Measurements from ENCODE around the gene TAOK2.
"Not testable (repeated sequence)": the region's sequence is repeated elsewhere in the genome, so short reads cannot be mapped to it uniquely, and the experiment has no call there.

The TAOK2 gene

DNA sequence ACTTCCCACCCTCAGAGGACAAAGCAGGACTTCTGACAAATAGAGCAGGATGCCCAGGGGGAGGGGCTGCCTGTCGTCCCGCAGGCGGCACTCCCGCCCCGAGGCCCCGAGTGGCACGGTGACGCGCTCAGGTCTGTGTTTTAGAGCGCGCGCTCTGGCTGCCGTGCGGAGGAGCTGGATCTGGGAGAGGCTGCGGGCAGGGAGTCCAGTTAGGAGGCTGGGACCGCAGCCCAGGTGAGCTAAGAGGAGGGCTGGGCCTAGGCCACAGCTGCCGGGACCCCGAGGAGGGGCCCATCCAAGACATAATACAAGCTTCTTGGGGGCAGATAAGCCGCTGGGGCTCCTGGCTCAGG lies 30.7 kb downstream of the TAOK2 start:
- no peak for DNase-seq (ENCODE audit: low spot score)

DNA sequence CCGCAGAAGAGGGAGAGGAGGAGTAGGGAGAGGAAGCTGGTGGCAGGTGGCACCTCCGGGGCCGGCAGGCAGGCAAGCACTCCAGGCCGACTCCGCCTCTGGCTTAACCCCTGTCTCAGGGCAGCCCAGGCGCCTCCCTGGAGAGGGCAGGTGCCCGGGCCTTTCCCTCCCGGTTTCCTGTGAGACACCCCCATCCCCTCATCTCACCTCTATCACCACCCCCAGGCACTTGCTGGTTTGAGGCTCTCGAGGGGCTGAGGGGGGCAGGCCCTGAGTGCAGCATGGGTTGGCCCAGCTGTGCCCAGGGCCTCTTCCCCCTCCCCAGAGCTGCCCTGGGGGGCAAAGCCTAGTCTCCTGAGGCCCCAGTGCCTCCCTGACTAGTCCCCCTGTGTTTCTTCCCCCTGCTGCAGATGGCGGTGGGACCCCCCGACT lies 31.2 kb downstream of the TAOK2 start:
- DNase-seq (ENCODE audit: low spot score) = no peak

DNA sequence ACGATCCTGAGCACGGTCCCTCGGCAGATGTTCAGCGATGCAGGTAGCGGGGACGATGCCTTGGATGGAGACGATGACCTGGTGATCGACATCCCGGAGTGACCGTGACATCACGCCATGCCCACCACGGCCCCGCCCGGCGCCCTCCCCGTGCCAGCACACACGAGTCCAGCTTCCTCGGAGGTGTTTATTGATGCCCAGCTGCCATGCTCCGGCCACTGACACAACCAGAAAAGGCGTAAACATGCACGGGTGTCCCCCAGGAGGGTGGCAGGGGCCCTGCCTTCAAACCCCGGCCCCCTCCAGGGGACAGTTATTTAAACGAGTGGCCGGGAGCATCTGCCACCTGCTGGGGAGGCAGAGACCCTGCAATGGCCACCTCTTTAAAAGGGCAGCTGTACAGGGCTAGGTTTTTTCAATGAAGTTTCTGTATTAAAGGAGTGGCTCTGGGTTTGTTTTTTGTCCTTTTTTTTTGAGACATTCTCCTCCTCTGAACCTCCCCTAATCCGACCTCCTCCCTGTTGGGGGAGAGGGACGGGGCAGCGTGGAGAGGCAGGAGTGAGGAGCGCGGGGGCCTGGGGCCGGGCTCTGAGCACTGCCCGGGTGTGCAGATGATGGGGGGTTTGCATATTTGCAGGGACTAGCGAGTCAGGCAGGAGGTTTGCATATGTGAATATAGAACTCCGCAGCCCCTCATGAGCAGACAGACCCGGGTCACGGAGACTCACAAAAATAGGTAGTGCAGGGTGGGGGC lies 31.9 kb downstream of the TAOK2 start:
- DNase-seq (ENCODE audit: low spot score) = peak; percentile 42

DNA sequence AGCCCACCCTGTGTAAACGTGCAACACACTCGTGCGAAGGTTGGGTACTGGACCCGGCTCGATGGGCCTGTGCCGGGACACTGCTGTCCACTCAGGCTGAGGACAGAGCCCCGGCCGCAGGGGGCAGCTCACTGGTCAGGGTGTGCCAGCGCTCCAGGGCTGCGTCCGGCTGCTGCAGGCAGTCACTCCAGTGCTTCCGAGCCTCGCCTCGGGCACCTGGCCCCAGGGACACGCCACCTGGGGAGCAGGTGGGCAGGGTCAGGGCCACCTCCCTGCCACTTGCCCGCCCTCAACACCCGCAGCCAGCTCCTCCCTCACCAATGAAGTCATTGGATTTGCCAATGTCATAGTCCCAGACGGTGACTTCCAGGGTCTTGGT lies 32.4 kb downstream of the TAOK2 start:
- DNase-seq (ENCODE audit: low spot score) = no peak

DNA sequence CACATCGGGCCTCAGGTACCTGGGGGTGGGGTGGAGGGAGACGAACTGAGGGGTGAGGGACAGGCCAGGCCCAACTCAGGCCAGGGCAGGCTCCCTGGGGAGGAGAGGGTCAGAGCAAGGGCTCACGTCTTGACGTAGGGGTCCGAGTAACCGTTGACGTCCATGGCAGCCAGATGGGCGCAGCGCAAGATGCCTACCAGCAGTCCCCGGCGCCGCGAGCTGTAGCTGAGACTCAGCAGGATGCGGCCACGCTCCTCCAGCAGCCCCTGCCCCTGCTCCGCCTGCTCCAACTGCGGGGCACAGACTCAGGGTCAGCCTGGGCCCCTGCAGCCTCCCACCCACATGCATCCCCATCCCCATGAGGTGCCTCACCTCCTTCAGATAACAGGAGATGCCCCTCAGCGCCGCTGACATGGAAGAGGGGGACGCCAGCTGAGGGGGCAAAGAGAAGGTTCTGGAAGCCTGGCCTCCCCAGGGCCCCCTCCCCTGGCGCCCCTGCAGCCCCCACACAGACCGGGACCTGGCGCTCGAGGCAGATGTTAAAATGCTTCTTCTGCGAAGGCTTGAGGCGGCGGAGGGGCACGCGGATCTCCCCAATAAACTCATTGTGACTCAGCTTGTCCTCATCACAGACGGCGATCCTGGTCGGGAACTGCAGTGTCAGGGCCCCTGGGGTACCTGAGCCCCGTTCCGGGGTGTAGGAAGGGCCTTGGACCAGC lies 33.1 kb downstream of the TAOK2 start:
- DNase-seq (ENCODE audit: low spot score) = no peak

DNA sequence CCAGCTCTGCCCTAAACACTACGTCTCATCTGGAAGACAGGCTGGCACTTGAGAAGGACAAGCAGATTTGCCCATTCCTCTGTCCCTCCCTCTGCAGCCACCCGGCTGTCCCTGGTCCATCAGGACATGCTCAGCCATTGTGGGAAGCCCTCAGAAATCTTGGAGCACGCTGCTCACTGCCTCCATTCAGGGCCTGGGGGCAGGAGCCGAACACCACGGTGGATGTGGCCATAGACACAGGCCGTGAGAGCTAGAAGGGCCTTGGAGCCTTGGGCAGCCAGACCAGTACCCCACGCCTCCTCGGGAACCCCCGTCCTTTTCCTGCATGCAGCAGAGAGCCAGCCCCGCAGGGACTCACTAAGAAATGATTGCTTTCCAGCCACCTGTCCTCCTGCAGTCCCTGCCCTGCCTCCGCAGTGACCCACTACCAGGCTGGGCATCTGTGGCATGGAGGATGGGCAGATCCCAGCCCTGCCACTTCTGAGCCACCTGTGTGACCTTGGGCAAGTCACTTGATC lies 33.8 kb downstream of the TAOK2 start:
- DNase-seq (ENCODE audit: low spot score) = no peak

DNA sequence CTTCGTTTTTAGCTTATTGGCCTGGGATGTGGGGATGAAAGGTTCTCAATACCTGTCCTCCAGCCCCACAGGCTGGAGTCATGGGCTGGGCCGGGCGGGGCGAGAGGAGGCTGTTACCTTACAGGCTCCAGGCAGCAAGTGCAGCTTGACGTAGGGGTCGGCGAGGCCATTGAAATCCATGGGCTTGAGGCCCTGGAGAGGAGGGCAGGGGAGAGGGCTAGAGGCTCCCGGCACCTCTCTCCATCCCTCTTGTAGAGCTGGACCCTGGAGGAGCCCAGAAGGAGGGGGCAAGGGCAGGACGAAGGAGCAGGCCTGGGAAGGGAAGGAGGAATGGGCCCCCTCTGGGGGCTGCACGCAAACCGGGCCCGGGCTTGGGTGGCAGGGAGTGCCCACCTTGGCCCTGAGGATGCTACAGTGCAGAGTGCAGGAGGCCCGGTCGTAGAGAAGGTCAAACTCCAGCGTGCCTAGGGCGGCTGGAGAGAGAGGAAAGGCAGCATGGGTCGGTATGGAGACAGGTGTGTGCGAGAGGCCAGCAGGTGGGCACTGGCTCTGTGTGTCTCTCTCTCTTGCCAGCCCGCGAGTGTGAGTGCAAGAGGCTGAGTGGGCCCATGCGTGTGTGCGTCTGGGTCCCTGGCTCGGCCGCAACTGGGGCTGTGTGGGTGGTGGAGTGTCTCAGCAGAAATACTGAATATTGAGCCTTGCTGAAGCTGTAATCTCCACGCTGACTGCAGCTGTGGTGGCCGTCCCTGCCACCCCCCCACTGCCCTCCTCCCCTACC lies 35.6 kb downstream of the TAOK2 start:
- DNase-seq (ENCODE audit: low spot score) = no peak

DNA sequence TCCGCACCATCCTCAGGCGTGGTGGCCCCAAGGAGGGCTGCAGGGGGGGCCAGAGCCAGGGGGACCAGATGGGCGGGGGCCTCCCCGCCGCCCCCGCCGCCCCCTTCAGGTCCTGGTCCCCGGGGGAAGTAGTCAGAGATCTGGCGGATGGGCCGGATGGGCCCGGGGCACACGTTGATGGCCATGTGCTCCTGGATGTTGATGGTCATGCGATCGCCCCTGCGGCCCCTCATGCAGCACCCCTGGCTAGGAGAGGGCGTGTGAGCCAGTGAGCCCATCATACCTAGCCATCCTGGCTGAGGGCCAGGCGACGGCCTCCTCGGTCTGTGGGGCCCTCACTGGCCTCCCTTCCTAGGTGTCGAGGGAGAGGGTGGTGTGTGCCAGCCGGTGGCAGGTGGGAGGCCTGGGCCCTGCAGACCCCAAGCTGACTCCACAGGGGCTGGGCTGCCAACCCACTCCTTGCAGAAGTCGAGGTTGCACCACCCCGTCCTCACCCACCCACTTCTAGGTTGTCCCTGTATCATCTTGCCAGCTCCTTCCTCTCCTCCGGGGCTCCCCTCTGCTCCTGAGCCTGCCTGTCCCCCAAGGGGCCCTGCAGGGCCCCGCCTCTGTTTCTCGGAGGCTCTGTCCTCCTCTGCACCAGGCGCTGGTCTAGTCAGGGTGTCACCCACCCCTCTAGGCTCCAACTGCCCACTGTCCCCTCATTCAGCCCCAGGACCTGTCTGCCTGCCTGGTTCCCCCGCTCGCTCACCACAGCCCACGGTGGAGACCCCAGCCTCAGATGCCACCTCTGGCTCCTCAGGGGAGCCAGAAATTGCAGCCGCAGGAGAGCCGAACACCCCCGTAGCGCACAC lies 36.5 kb downstream of the TAOK2 start:
- no peak for DNase-seq (ENCODE audit: low spot score)

DNA sequence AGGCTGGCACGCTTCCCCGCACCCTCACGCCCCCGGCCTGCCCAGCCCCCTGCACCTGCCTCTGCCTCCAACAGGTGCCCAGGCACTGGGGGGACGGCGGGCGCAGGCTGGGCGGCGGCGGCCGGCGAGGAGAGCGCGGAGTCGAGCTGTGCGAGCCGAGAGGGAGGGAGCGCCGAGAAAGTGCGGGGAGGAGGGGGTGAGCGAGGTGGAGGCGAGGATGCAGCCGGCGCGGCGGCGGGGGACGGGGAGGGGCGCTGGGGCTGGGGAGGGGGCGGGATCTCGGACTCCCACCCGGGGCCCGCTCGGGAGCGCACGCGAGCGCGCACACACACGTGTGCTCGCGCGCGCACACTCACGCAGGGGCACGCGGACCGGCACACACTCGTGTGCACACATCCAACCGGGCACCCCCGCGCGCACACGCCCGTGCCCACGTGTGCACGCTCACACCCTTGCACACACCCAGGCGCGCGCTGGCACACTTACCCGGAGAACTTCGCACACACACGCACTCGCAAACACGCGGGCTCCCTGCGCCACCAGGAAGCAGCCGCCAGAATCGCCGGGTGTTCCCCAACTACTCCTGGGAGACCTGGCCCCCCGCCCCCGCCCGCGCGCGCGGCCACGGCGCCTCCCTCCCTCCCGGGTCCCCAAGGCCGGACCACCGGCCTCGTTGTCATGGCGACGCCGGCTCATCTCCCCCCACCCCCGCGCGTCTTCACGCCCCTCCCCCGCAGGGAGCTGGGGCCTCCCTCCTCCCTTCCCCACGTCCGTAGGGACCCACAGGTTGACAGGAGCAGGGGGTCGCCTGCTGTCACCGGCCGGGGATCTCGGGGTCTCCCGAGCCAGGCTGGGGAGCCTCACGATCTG lies 37.4 kb downstream of the TAOK2 start, which contains the start of gene DOC2A:
TSS of gene DOC2A (minus strand) at position 184 of the 870 bp plus-strand sequence. CDS start 805 bp downstream, outside the sequence.
- no peak for DNase-seq (ENCODE audit: low spot score)

DNA sequence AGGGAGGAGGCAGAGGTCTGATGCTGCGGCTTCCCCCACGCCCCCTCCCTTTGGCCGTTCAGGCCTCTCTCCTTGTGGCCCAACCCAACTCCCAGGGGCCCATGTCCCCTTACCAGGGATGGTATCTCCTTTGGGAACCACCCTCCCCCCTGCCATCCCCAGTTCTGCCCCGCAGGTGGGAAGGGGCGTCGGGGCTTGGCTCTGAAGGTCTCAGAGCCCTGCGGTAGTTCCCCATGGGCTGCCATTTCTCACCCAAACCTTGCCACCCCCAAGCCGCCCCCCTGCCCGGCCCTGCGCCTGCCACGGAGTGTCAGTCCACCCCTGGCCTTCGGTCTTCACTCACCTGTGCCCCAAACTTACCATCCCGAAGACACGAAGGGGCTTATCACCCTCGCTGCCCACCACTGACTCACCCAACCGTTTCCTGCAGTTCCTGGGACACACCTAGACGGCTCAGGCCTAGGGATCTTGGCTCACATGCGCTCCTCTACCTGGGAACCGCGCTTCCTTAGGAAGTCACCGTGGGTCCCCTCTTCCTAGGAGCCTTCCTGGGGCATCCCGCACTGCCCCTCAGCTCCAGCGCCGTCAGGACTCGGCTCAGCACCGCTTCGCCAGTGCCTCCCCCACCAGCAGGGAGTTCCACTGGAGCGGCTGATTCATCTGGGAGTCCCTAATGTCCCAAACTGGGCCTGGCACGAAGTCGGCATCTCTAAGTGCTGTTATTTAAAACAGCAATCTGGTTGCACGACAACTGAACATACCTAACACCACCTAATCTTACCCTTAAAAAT lies 38.2 kb downstream of the TAOK2 start:
- no peak for DNase-seq (ENCODE audit: low spot score)

DNA sequence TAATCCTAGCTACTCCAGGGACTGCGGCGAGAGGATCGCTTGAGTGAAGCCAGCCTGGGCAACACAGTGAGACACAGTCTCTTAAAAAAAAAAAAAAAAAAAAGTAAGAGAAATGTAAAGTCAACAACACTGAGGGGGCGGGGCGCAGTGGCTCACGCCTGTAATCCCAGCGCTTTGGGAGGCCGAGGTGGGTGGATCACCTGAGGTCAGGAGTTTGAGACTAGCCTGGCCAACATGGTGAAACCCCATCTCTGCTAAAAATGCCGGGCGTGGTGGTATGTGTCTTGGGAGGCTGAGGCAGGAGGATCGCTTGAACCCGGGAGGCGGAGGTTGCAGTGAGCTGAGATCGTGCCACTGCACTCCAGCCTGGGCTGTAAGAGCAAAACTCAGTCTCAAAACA lies 38.9 kb downstream of the TAOK2 start:
- DNase-seq (ENCODE audit: low spot score) = not testable (repeated sequence)

DNA sequence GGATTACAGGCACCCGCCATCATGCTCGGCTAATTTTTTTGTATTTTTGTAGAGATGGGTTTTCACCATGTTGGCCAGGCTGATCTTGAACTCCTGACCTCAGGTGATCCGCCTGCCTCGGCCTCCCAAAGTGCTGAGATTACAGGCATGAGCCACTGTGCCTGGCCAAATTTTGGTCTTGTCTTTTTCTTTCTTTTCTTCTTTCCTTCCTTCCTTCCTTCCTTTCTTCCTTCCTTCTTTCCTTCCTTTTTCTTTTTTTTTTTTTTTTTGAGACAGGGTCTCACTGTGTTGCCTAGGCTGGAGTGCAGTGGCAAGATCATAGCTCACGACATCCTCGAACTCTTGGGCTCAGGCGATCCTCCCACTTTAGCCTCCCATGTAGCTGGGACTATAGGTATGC lies 41.8 kb downstream of the TAOK2 start:
- not testable (repeated sequence) for DNase-seq (ENCODE audit: low spot score)

DNA sequence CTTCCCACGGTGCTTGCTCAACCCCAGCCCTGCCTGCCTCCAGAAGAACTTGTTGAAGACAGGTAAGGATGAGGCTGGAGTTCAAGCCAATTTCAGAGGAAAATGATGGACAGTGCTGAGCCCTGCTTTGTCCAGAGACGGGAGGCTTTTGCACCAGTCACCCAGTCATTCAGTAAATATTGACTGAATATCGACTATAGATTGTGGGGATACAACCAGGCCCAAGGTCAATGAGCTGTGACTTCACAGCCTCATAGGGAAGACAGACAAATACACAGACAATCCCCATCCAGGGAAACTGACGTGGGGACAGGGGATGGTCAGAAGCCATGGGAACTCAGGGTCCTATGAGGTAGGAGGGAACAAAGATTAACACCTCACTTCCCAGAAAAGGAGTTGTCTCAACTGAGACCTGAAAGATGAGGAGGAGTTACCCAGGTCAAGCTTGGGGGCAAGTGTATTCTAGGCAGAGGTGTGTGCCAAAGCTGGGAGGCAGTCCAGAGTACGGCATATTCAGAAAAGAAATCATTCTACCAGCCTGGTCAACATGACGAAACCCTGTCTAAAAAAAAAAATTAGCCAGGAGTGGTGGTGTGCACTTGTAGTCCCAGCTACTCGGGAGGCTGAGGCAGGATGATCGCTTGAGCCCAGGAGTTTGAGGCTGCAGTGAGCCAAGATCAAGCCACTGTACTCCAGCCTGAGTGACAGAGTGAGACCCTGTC lies 43.0 kb downstream of the TAOK2 start:
- DNase-seq (ENCODE audit: low spot score) = no peak

DNA sequence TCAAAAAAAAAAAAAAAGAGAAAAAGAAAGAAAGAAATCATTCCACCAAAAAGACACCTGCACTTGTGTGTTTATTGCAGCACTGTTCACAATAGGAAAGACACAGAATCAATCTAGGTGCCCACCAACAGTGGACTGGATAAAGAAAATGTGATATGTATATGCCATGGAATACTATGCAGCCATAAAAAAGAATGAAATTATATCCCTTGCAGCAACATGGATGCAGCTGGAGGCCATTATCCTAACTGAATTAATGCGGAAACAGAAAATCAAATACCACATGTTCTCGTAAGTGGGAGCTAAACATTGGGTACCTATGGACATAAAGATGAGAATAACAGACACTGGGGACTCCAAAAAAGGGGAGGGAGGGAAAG lies 43.6 kb downstream of the TAOK2 start:
- DNase-seq (ENCODE audit: low spot score) = no peak

DNA sequence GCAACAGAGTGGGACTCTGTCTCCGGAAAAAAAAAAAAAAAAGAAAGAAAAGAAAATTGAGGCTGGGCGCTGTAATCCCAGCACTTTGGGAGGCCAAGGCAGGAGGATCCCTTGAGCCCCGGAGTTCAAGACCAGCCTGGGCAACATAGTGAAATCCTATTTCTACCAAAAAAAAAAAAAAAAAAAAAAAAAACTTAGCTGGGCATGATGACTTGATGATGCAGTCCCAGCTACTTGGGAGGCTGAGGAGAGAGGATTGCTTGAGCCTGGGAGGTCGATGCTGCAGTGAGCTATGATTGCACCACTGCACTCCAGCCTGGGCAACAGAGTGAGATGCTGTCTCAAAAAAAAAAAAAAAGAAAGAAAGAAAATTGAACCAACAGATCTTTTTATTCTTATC lies 44.3 kb downstream of the TAOK2 start:
- DNase-seq (ENCODE audit: low spot score) = not testable (repeated sequence)

DNA sequence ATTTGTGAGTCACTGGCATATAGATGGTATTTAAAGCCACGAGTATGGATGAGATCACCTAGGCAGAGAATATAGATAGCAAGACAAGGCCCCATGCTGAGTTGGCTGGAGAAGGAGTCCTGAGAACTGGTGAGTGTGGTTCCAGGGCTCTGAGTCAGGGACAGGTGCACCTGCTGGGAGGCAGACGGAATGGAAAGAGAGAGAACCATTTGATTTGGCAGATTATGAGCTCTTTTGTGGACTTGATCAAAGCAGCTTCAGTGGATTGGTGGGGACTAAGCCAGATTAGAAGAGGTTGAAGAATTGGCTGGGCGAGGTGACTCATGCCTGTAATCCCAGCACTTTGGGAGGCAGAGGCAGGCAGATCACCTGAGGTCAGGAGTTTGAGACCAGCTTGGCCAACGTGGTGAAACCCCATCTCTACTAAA lies 45.1 kb downstream of the TAOK2 start:
- no peak for DNase-seq (ENCODE audit: low spot score)

DNA sequence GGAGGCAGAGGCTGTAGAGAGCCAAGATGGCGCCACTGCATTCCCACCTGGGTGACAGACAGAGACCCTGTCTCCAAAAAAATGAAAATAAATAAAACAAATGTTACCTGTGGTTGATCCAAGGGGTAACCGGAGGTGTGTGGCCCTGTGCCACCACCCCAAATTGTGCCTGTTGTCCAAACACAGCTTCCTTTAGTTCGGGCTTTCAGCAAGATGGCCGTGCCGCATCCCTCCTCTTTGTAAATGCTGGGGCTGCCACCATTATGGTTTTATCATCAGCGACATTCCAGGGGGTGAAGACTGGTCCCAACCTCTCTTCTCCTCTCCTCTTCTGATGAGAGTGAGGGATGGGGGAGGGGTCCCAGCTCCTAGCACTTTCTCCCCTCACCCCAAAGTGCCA lies 49.2 kb downstream of the TAOK2 start, which contains the start of gene C16orf92:
TSS of gene C16orf92 (plus strand) at position 312 of the 400 bp plus-strand sequence. CDS start 143 bp downstream, outside the sequence.
- no peak for DNase-seq (ENCODE audit: low spot score)

DNA sequence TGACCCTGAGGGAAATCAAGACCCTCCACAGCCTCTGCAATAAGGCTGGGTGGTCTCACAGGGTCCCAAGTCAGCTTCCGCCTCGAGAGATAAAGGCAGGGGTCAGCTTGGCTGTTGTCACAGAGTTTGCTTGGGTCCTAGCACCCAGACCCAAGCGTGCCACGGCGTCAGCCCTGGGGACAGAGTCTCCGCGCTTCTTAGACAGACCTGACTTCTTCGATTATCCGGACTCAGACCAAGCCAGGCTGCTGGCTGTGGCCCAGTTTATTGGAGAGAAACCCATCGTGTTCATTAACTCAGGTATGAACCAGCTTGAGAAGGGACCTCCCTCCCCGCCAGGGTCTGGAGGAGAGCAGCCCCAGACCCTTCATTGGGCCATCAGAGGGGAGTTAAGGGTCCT lies 49.9 kb downstream of the TAOK2 start:
- no peak for DNase-seq (ENCODE audit: low spot score)

DNA sequence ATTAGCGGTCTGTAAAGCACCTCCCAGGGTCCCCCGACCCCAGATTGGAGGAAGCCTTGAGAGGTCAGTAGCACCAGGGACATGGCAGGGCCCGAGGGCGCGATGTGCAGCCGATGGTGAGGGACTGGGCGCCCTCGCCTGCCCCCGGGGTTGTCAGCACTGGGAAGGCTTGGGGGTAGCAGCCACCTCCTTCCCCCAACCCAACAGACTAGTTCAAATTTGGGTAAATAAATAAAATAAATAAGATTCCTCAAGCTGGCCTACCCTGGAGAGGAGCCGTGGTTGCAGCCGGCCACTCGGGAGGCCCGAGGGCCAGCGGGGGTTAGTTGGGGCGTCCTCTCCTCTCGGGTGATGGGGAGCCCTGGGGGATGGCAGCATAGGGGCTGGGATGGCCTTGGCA lies 50.8 kb downstream of the TAOK2 start:
- DNase-seq (ENCODE audit: low spot score) = no peak

All from LoVo (cell line).